Astrocyte of the cerebellum (primary cell): ENCODE measurements around the gene BRWD1.

ENCODE experiments used
- DNase-seq: peaks from one replicate; pipeline ENCODE4 v3.0.0-alpha.2; 2011; ENCODE audit warnings: low read depth
- H3K4me3 ChIP-seq: 2 replicates; pipeline ENCODE4 v1.5.1; 2011; ENCODE audit warnings: mild to moderate bottlenecking, low read depth, low read length, moderate library complexity
- in situ Hi-C: cut with HindIII; loops from 2 replicates; pipeline ENCODE4 v1.10.0; 2017; ENCODE audit warnings: low sequenced_read_pairs
- TF ChIP-seq, protein P1 (sequence below): IDR thresholded peaks from 2 replicates; pipeline ENCODE4 v1.5.1; 2012; ENCODE audit warnings: low read length, low read depth, moderate library complexity, mild to moderate bottlenecking; ENCODE audit errors: missing control alignments

Gene BRWD1

DNA sequence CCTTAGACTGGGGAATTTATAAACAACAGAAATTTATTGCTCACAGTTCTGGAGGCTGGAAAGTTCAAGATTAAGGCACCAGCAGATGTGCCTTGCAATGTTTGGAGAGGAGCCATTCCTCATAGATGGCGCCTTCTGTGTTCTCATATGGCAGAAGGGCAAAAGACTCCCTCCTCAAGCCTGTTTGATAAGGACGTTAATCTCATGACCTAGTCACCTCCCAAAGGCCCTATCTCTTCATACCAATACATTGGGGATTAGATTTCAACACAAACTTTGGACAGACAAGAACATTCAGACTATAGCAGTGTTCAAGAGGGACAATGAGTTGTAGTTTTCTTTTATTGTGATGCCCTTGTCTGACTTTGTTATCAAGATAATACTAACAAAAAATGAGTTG lies 164.5 kb downstream of the BRWD1 start:
- no peak overlapping the region for H3K4me3 ChIP-seq
- no peak for DNase-seq
- TF ChIP-seq, protein P1, sequence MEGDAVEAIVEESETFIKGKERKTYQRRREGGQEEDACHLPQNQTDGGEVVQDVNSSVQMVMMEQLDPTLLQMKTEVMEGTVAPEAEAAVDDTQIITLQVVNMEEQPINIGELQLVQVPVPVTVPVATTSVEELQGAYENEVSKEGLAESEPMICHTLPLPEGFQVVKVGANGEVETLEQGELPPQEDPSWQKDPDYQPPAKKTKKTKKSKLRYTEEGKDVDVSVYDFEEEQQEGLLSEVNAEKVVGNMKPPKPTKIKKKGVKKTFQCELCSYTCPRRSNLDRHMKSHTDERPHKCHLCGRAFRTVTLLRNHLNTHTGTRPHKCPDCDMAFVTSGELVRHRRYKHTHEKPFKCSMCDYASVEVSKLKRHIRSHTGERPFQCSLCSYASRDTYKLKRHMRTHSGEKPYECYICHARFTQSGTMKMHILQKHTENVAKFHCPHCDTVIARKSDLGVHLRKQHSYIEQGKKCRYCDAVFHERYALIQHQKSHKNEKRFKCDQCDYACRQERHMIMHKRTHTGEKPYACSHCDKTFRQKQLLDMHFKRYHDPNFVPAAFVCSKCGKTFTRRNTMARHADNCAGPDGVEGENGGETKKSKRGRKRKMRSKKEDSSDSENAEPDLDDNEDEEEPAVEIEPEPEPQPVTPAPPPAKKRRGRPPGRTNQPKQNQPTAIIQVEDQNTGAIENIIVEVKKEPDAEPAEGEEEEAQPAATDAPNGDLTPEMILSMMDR = no peak
- in situ Hi-C loops = no loop called here

DNA sequence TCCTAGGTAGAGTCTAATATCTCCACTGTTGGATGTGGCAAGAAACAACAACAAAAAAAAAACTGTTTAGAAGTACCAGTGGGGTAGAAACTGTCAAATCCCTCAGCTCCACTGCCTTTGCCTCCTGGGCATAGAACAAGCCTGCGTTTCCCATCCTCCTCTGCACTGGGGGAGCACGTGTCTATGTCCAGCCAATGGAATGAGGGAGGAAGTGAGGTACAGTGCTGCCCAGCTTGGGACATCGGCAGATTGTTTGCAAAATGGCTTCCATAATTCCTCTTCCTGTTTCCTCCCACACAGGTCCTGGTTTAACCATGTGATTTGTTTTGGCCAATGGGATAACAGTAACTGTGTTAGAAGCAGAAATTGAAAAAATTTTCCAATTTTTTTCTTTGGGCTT lies 169.2 kb downstream of the BRWD1 start:
- no peak overlapping the region for H3K4me3 ChIP-seq
- DNase-seq = no peak
- in situ Hi-C loops = no loop called here
- TF ChIP-seq, protein P1 = no peak

DNA sequence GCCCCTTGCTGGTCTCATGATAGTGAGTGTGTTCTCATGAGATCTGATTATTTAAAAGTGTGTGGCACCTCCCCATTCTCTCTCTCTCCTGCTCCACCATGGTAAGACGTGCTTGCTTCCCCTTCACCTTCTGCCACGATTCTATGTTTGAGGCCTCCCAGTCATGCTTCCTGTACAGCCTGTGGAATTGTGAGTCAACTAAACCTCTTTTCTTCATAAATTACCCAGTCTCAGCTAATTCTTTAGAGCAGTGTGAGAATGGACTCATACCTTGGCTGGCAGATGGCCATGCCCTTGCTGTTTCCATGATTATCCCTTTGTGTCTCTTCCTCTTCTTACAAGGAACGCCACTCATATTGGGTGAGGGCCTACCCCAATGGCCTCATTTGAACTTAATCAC lies 170.5 kb downstream of the BRWD1 start:
- no peak for DNase-seq
- TF ChIP-seq, protein P1 = no peak
- in situ Hi-C loops = no loop called here
- H3K4me3 ChIP-seq = no peak overlapping the region

DNA sequence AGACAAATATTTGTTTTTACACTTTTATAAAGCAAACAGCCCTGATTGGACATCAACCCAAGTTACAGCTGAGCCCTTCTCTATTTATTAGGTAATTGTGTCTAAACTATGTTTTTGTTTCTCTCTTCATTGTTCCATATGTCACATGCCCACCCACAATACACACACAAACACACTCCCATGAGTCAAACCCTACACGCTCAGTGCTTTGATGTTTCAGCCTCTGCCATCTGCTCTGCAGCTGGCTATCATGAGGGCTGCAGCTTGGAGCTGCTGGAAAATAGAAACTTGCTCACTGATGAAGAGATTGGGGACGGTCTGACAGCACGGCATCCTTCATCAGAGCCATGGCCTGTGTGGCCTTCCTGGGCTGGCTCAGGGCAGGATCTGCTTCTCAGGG lies 171.9 kb downstream of the BRWD1 start:
- DNase-seq = no peak
- TF ChIP-seq, protein P1 = no peak
- in situ Hi-C loops = no loop called here
- no peak overlapping the region for H3K4me3 ChIP-seq

DNA sequence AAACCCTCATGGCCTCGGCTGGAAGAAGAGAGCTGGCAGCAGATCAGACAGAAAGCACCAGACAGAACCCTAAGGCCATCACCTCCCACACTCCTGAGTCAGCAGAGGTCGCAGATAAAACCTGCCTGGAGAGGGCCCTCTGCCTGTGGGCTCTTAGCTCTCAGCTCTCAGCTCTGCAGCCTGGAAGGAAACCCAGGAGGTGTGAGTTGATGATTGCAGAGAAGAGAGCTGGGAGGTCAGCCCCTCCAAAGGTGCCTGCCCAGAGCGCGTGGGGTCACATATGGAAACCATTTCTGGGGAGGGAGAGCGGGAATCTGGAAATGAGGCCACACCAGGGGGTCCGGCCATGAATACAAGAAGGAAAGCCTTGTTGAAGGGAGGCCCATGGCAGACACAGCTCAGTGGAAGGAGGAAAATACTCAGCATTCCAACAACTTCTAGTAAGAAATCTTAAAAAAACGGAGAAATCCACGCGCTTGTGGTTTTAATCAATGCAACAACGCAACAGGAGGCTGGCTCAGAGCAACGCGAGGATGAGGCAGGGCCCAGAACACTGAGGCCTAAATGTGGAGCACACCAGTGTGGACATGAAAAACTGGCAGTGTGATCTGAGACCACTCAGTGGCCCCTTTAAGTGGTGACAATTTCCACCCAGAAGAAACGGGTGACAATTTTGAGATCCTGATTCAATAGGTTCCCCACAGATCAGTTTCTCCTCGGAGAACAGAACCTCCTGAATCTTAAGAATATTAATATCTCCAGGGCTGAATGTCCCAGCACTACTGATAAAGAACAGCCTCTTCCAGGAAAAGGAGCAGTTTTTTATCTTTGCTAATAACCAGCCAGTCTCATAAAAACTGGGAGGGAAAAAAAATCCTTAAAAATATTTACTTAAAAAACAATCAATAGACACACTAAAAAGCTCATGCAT lies 175.9 kb downstream of the BRWD1 start:
- in situ Hi-C loops = no loop called here
- no peak overlapping the region for H3K4me3 ChIP-seq
- TF ChIP-seq, protein P1 = no peak
- no peak for DNase-seq

DNA sequence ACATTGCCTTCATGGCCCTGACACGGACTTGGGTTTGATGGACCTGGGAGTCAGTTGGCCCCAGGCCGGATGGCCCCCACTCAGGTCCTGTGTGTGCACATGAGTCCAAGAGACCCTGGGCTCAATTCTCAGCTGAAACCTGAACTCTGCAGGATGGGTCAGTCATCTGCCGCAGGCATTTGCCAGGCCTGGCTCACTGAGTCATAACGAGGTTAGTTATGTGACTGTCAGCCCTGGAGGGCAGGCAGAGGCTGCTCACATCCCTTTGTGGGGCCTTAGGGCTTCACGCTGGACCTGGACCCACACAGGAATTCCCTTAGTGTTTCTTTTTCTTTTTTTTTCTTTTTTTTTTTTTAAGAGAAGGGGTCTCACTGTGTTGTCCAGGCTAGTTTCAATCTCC lies 176.7 kb downstream of the BRWD1 start:
- DNase-seq = no peak
- no peak overlapping the region for H3K4me3 ChIP-seq
- TF ChIP-seq, protein P1 = no peak
- in situ Hi-C loops = no loop called here
